ENCODE measurements around the gene ADGRA1. TPM values are rescaled to one million over a fixed set of nuclear protein-coding genes. Genes with fewer than 3 reads are reported as not detected.

The ADGRA1 gene
- total and polyA plus RNA-seq, 2 of the 13 experiments (the other 11 are each of a cell fraction or from before 2014, with no cell fraction given): not detected

GRCh38 chr10:133043541-133044225, 44.0 kb upstream of the ADGRA1 start:
- no peak for FAIRE-seq
- no peak overlapping the region for H3K4me3 ChIP-seq (replicated peaks in 1 of 3; ENCODE audit: insufficient read depth in 1 of 3, low read depth in 2 of 3, low read length in 3 of 3)
- POLR2A ChIA-PET: no interaction called here
- no TSS peak for BruUV-seq (replicated peaks)
- no peak overlapping the region for H3K9ac ChIP-seq (ENCODE audit: insufficient read depth, low read depth, low read length)
- H2AFZ ChIP-seq (ENCODE audit: low read length): no peak overlapping the region
- intact Hi-C loops (cut with micrococcal nuclease; ENCODE audit: unreplicated experiment) (no loop called here), in situ Hi-C loops (cut with HindIII; ENCODE audit: extremely low pct_ligation_motif_present, low pct_unique_long_range_greater_than_20kb) (no loop called here)
- CTCF ChIA-PET (ENCODE audit: low intra/inter-chr PET ratio, low total read pairs): no interaction called here
- no peak for ATAC-seq
- no peaks in the 10 kb centered on the region for H4K20me1 ChIP-seq (ENCODE audit: insufficient read depth, low read length)
- no peaks in the 10 kb centered on the region for H3K4me1 ChIP-seq (ENCODE audit: insufficient read depth, low read length)
- DNase-seq (ENCODE audit: low spot score): no peak
- 100% methylated on average over 1 of the region's 18 CpGs for WGBS (ENCODE audit: low lambda C conversion rate)
- H3K27me3 ChIP-seq (ENCODE audit: control insufficient read depth in 1 of 2, insufficient read depth in 2 of 2, low read length in 2 of 2): peaks cover 28 to 86% of the 10 kb centered on the region in 2 experiments; a peak in 4 of 5 replicates
- no peaks in the 10 kb centered on the region for H3K9me3 ChIP-seq (ENCODE audit: low read length)
- no peak overlapping the region for H3K4me2 ChIP-seq (ENCODE audit: low read depth, low read length)
- H3K79me2 ChIP-seq (ENCODE audit: insufficient read depth, low read length): no peaks in the 10 kb centered on the region
- no peak overlapping the region for H3K27ac ChIP-seq (ENCODE audit: extremely low read length, insufficient read depth, low read length)
- no peak for TF ChIP-seq TFDP1 (CRISPR knock-in tag; IDR thresholded peaks at IDR 0.05; ENCODE audit: borderline replicate concordance)
- TF ChIP-seq ZNF281 (CRISPR knock-in tag; IDR thresholded peaks at IDR 0.05; ENCODE audit: borderline replicate concordance): no peak
- TF ChIP-seq ZNF580 (CRISPR knock-in tag; IDR thresholded peaks at IDR 0.05; ENCODE audit: borderline replicate concordance, low read depth): no peak
- no peak for TF ChIP-seq CENPT (CRISPR knock-in tag; IDR thresholded peaks at IDR 0.05; ENCODE audit: low read depth)
- no peak for TF ChIP-seq ZNF672 (CRISPR knock-in tag; IDR thresholded peaks at IDR 0.05)
- TF ChIP-seq ZNF567 (CRISPR knock-in tag; IDR thresholded peaks at IDR 0.05; ENCODE audit: borderline replicate concordance): no peak
- TF ChIP-seq GABPA (IDR thresholded peaks at IDR 0.05; ENCODE audit: low read depth, low read length): no peak
- no peak for TF ChIP-seq GABPA (CRISPR knock-in tag; IDR thresholded peaks at IDR 0.05; ENCODE audit: low read depth)
- TF ChIP-seq ZFP37 (CRISPR knock-in tag; IDR thresholded peaks at IDR 0.05; ENCODE audit: borderline replicate concordance): no peak
- no peak for TF ChIP-seq MED13 (CRISPR knock-in tag; IDR thresholded peaks at IDR 0.05)
- no peak for TF ChIP-seq ZNF639 (CRISPR knock-in tag; conservative IDR thresholded peaks at IDR 0.05)
- TF ChIP-seq ZNF776 (CRISPR knock-in tag; IDR thresholded peaks at IDR 0.05): no peak
- no peaks in the 10 kb centered on the region for H3K36me3 ChIP-seq (replicated peaks in 1 of 2; ENCODE audit: control insufficient read depth in 1 of 2, insufficient read depth in 2 of 2, low read length in 2 of 2)

All from HepG2 (cell line).